A673 (cell line): ENCODE data around the gene MYO1C.

Experiments
- CTCF ChIP-seq: fragments of 300-800, 200-600 bp; sonication (generic); conservative IDR thresholded peaks from 2 replicates; pipeline ENCODE4 v1.5.1; 2017; ENCODE audit warnings: low read depth, mild to moderate bottlenecking, antibody characterized with exemption, low read length, moderate library complexity, mixed read lengths
- EZH2 ChIP-seq: fragments of 200-600 bp; sonication (generic); IDR thresholded peaks from 2 replicates; pipeline ENCODE4 v1.6.1; 2017; ENCODE audit warnings: borderline replicate concordance, low read depth, mild to moderate bottlenecking, mixed read lengths, antibody characterized with exemption, low read length; ENCODE audit not compliant: poor library complexity, severe bottlenecking

- TF ChIP-seq CTCF (no peak), EZH2 (no peak)
Observed at GRCh38 chr17:1469231-1469852, 23.1 kb downstream of the MYO1C start.
